Measurements from ENCODE around the gene DNM3.

DNM3 gene

GRCh38 chr1:172410027-172410426 lies 568.7 kb downstream of the DNM3 start:
- H3K9me3 ChIP-seq (ENCODE audit: low read length): no peaks in the 10 kb centered on the region
- H2AFZ ChIP-seq (ENCODE audit: low read depth, low read length): no peak overlapping the region
- H3K27me3 ChIP-seq (ENCODE audit: insufficient read depth, low read length): no peaks in the 10 kb centered on the region
- no peaks in the 10 kb centered on the region for H3K4me1 ChIP-seq (ENCODE audit: insufficient read depth, low read length)
- no peaks in the 10 kb centered on the region for H3K36me3 ChIP-seq (ENCODE audit: insufficient read depth, low read length)
- no peak overlapping the region for H3K4me3 ChIP-seq (ENCODE audit: low read length)

GRCh38 chr1:172411791-172412338 lies 570.6 kb downstream of the DNM3 start:
- Histone ChIP-seq H3K4me1 (ENCODE audit: insufficient read depth, low read length) (no peaks in the 10 kb centered on the region), H3K27me3 (ENCODE audit: insufficient read depth, low read length) (no peaks in the 10 kb centered on the region), H3K36me3 (ENCODE audit: insufficient read depth, low read length) (no peaks in the 10 kb centered on the region), H2AFZ (ENCODE audit: low read depth, low read length) (no peak overlapping the region), H3K9me3 (ENCODE audit: low read length) (no peaks in the 10 kb centered on the region), H3K4me3 (ENCODE audit: low read length) (no peak overlapping the region)

GRCh38 chr1:172414331-172414730 lies 573.0 kb downstream of the DNM3 start:
- Histone ChIP-seq H2AFZ (ENCODE audit: low read depth, low read length) (no peak overlapping the region), H3K4me1 (ENCODE audit: insufficient read depth, low read length) (no peaks in the 10 kb centered on the region), H3K9me3 (ENCODE audit: low read length) (no peaks in the 10 kb centered on the region), H3K36me3 (ENCODE audit: insufficient read depth, low read length) (no peaks in the 10 kb centered on the region), H3K27me3 (ENCODE audit: insufficient read depth, low read length) (no peaks in the 10 kb centered on the region), H3K4me3 (ENCODE audit: low read length) (no peak overlapping the region)

- Histone ChIP-seq H3K27me3 (ENCODE audit: insufficient read depth, low read length) (no peaks in the 10 kb centered on the region), H2AFZ (ENCODE audit: low read depth, low read length) (no peak overlapping the region), H3K4me1 (ENCODE audit: insufficient read depth, low read length) (no peaks in the 10 kb centered on the region), H3K36me3 (ENCODE audit: insufficient read depth, low read length) (no peaks in the 10 kb centered on the region), H3K4me3 (ENCODE audit: low read length) (no peak overlapping the region), H3K9me3 (ENCODE audit: low read length) (no peaks in the 10 kb centered on the region)
These were observed 575.3 kb downstream of the DNM3 start for GRCh38 chr1:172416496-172417035.

- H2AFZ ChIP-seq (ENCODE audit: low read depth, low read length): no peak overlapping the region
- H3K36me3 ChIP-seq (ENCODE audit: insufficient read depth, low read length): no peaks in the 10 kb centered on the region
- H3K4me3 ChIP-seq (ENCODE audit: low read length): no peak overlapping the region
- no peaks in the 10 kb centered on the region for H3K27me3 ChIP-seq (ENCODE audit: insufficient read depth, low read length)
- H3K4me1 ChIP-seq (ENCODE audit: insufficient read depth, low read length): no peaks in the 10 kb centered on the region
- H3K9me3 ChIP-seq (ENCODE audit: low read length): no peaks in the 10 kb centered on the region
These were observed 576.3 kb downstream of the DNM3 start for GRCh38 chr1:172417557-172417956.

GRCh38 chr1:172420385-172420784 lies 579.1 kb downstream of the DNM3 start, which contains the start of gene C1orf105:
Gene C1orf105 (plus strand): TSS chr1:172420685. CDS start chr1:172420886, 201 bp downstream.
- Histone ChIP-seq H3K36me3 (ENCODE audit: insufficient read depth, low read length) (no peaks in the 10 kb centered on the region), H3K4me3 (ENCODE audit: low read length) (no peak within 1 kb of the TSS), H3K4me1 (ENCODE audit: insufficient read depth, low read length) (no peaks in the 10 kb centered on the region), H3K9me3 (ENCODE audit: low read length) (peaks cover 2% of the 10 kb centered on the region), H2AFZ (ENCODE audit: low read depth, low read length) (no peak within 1 kb of the TSS), H3K27me3 (ENCODE audit: insufficient read depth, low read length) (no peaks in the 10 kb centered on the region)

- no peak overlapping the region for H2AFZ ChIP-seq (ENCODE audit: low read depth, low read length)
- no peaks in the 10 kb centered on the region for H3K4me1 ChIP-seq (ENCODE audit: insufficient read depth, low read length)
- no peak overlapping the region for H3K4me3 ChIP-seq (ENCODE audit: low read length)
- peaks cover 2% of the 10 kb centered on the region for H3K9me3 ChIP-seq (ENCODE audit: low read length)
- H3K36me3 ChIP-seq (ENCODE audit: insufficient read depth, low read length): no peaks in the 10 kb centered on the region
- H3K27me3 ChIP-seq (ENCODE audit: insufficient read depth, low read length): no peaks in the 10 kb centered on the region
These were observed 580.8 kb downstream of the DNM3 start for GRCh38 chr1:172421974-172422604.

- H3K9me3 ChIP-seq (ENCODE audit: low read length): peaks cover 2% of the 10 kb centered on the region
- H3K4me1 ChIP-seq (ENCODE audit: insufficient read depth, low read length): no peaks in the 10 kb centered on the region
- H3K27me3 ChIP-seq (ENCODE audit: insufficient read depth, low read length): no peaks in the 10 kb centered on the region
- no peak overlapping the region for H3K4me3 ChIP-seq (ENCODE audit: low read length)
- H3K36me3 ChIP-seq (ENCODE audit: insufficient read depth, low read length): no peaks in the 10 kb centered on the region
- H2AFZ ChIP-seq (ENCODE audit: low read depth, low read length): no peak overlapping the region
These were observed 582.0 kb downstream of the DNM3 start for GRCh38 chr1:172423336-172423735.

- Histone ChIP-seq H3K4me1 (ENCODE audit: insufficient read depth, low read length) (no peaks in the 10 kb centered on the region), H3K4me3 (ENCODE audit: low read length) (no peak overlapping the region)
These were observed 584.0 kb downstream of the DNM3 start for GRCh38 chr1:172425339-172425738.

GRCh38 chr1:172427191-172427590 lies 585.9 kb downstream of the DNM3 start:
- H2AFZ ChIP-seq (ENCODE audit: low read depth, low read length): no peak overlapping the region
- no peak overlapping the region for H3K4me3 ChIP-seq (ENCODE audit: low read length)
- H3K9me3 ChIP-seq (ENCODE audit: low read length): peaks cover 4% of the 10 kb centered on the region
- H3K36me3 ChIP-seq (ENCODE audit: insufficient read depth, low read length): no peaks in the 10 kb centered on the region
- no peaks in the 10 kb centered on the region for H3K4me1 ChIP-seq (ENCODE audit: insufficient read depth, low read length)
- H3K27me3 ChIP-seq (ENCODE audit: insufficient read depth, low read length): no peaks in the 10 kb centered on the region

More at GRCh38 chr1:172425339-172425738, 584.0 kb downstream of the DNM3 start:
- no peak overlapping the region for H2AFZ ChIP-seq (ENCODE audit: low read depth, low read length)
- peaks cover 2% of the 10 kb centered on the region for H3K9me3 ChIP-seq (ENCODE audit: low read length)
- no peaks in the 10 kb centered on the region for H3K36me3 ChIP-seq (ENCODE audit: insufficient read depth, low read length)
- H3K27me3 ChIP-seq (ENCODE audit: insufficient read depth, low read length): no peaks in the 10 kb centered on the region

GRCh38 chr1:172429331-172430127 lies 588.2 kb downstream of the DNM3 start:
- Histone ChIP-seq H2AFZ (ENCODE audit: low read depth, low read length) (no peak overlapping the region), H3K4me1 (ENCODE audit: insufficient read depth, low read length) (no peaks in the 10 kb centered on the region), H3K27me3 (ENCODE audit: insufficient read depth, low read length) (no peaks in the 10 kb centered on the region), H3K4me3 (ENCODE audit: low read length) (no peak overlapping the region), H3K36me3 (ENCODE audit: insufficient read depth, low read length) (no peaks in the 10 kb centered on the region), H3K9me3 (ENCODE audit: low read length) (peaks cover 2% of the 10 kb centered on the region)

GRCh38 chr1:172430128-172430454 lies 588.8 kb downstream of the DNM3 start:
- H3K4me3 ChIP-seq (ENCODE audit: low read length): no peak overlapping the region
- peaks cover 2% of the 10 kb centered on the region for H3K9me3 ChIP-seq (ENCODE audit: low read length)
- no peaks in the 10 kb centered on the region for H3K27me3 ChIP-seq (ENCODE audit: insufficient read depth, low read length)
- H2AFZ ChIP-seq (ENCODE audit: low read depth, low read length): no peak overlapping the region
- no peaks in the 10 kb centered on the region for H3K4me1 ChIP-seq (ENCODE audit: insufficient read depth, low read length)
- H3K36me3 ChIP-seq (ENCODE audit: insufficient read depth, low read length): no peaks in the 10 kb centered on the region

- no peak overlapping the region for H2AFZ ChIP-seq (ENCODE audit: low read depth, low read length)
- H3K4me3 ChIP-seq (ENCODE audit: low read length): no peak overlapping the region
- H3K36me3 ChIP-seq (ENCODE audit: insufficient read depth, low read length): no peaks in the 10 kb centered on the region
- H3K27me3 ChIP-seq (ENCODE audit: insufficient read depth, low read length): no peaks in the 10 kb centered on the region
- peaks cover 2% of the 10 kb centered on the region for H3K9me3 ChIP-seq (ENCODE audit: low read length)
- H3K4me1 ChIP-seq (ENCODE audit: insufficient read depth, low read length): no peaks in the 10 kb centered on the region
These were observed 589.9 kb downstream of the DNM3 start for GRCh38 chr1:172431204-172431603.
